Sciatic nerve (tissue), 2 donors: ENCODE data around the gene TPSD1. TPM values are rescaled to one million over a fixed set of nuclear protein-coding genes. Genes with fewer than 3 reads are reported as not detected.
A peak's percentile ranks its signal among the peaks of the same experiment; 100 is the strongest.

Experiments
- ATAC-seq: fragments of 200-7000 bp; cut with Tn5 transposase; one replicate; pipeline ENCODE4 v1.9.1; 2020; ENCODE audit warnings: mild to moderate bottlenecking, moderate library complexity
- DNase-seq: peaks from one replicate; pipeline ENCODE4 v3.0.0-alpha.2; 2020; ENCODE audit warnings: low spot score
- intact Hi-C: fragments of 100-400 bp; cut with DNase I; formaldehyde crosslinking; loops from one replicate; pipeline ENCODE4 v1.14.2; 2022
- total RNA-seq: library from RNA; stranded (reverse); fragmentation: NEBNext Ultra II Directional; extraction: Animal tissue kit (Norgen Biotek cat#: 25700); gene quantifications from one replicate; pipeline ENCODE4 v1.2.1, GENCODE V29; 2021
- donor health status: DM: no; HTN: no; CAD: no.
- donor health status: DM: no; HTN: no; CAD: no.

The TPSD1 gene
- total RNA-seq, 1 donor from 2014 or later, result 0.27 TPM

DNA sequence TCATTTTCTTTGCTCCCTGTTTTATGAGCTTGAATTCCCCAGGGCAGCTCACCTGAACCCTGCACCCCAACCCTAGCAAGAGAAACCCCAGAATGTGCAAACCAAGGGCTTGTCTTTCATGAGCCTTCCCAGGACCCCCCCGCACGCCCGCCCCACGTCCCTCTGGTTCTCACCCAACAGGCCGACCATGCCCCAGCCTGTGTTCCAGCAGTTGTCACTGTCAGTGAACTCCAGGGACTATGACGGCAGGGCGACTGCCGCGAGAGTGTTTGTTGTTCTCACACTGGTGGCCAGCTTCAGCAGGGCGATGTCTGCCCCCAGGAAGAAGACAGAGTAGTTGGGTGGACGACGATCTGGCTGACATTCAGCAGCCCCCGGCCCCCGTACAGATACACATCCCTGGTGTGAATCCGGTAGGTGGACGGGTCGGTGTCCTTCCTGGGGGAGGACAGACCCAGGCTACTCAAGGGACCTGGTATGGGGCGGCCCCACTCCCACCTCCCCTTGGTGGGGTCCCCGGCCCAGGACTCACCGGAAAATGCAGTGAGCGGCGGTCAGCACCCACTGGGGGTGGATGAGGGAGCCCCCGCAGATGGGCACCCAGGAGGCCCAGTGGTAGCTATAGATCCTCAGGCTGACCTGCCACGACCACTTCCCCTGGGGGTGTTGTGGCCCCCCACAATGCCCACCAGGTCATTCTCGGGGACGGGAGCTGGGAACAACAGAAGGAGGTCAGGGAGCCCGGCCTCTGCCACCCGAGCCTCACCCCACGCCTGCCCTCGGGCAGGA, 20.1 kb downstream of the TPSD1 start:
- intact Hi-C loops, result no loop called here
- DNase-seq, result no peak
- ATAC-seq, result no peak

GRCh38 chr16:1276580-1276878, 20.7 kb downstream of the TPSD1 start:
- no peak for ATAC-seq
- intact Hi-C loops, result no loop called here
- DNase-seq, result no peak

DNA sequence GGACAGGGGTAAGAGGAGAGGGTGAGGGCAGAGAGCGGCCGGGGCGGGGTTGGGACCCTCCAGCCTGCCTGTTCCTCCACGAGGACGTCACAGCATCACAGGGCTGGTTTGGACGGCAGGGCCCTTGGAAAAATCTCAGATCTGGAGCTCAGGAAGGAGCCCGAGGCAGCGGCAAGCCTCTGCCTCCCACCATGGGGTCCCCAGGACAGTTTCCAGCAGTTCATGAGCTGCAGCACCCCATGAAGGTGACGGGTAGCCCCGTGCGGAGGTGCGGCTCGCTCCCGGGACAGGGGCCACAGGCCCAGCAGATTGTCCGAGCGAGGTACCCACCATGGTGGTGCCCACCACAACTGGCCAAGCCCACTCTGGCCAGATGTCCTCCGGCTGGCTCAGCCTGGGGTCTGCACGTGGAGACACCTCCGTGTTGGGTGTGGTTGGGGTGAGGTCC, 21.3 kb downstream of the TPSD1 start:
- no peak for ATAC-seq
- DNase-seq, result no peak
- intact Hi-C loops, result no loop called here

DNA sequence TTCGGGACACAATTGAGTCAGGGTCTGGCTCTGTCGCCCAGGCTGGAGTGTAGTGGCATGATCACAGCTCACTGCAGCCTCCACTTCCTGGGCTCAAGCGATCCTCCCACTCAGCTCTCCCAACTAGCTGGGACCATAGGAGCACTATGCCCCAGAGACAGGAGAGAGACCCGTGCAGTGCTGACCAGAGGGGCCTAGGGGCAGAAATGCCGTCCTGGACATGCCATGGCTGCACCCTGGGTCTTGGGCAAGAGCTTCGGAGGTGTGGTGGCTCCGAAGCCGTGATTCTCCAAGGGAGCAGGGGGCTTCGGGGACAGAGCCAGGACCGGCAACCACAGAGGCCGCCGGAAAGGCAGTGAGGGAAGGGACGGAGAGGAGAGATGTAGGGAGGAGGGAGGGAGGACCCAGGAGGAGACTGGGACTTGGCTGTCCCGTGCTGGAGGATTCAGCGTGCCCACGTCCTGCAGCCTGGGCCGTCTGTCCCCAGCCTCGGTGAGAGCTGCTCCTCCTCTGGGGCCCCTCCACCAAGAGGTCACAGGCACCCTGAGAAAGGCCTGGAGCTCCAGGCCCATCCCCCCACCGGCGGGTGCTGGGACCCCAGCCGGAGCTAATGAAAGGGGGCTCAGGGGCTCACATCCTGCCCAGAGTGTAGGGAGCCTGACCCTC, 21.9 kb downstream of the TPSD1 start:
- ATAC-seq, result no peak
- DNase-seq, result no peak
- intact Hi-C loops, result no loop called here

DNA sequence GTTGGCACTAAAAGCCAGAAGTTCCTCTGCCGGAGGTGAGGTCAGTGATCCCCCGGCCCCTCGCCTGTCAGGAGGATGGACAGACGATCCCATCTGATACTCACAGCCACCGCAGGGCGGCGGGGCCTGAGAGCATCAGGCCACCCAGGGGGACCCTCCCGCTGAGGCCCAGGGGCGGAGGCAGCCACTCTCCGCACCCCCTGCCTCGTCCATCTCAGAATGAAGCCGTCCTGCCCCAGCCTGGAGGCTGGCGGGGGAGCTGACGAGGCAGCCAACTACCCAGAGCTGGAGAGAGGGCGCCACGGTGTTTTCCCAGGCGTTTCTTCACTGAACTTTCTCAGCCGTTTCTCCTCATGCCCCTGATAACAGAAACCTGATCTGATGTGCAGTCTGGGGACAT, 22.6 kb downstream of the TPSD1 start:
- intact Hi-C loops, result no loop called here

GRCh38 chr16:1279081-1279944, 23.4 kb downstream of the TPSD1 start:
- DNase-seq (no peak), ATAC-seq (no peak)
- intact Hi-C loops, result no loop called here

More for the DNA sequence above, 22.6 kb downstream of the TPSD1 start:
- ATAC-seq (no peak), DNase-seq (no peak)

DNA sequence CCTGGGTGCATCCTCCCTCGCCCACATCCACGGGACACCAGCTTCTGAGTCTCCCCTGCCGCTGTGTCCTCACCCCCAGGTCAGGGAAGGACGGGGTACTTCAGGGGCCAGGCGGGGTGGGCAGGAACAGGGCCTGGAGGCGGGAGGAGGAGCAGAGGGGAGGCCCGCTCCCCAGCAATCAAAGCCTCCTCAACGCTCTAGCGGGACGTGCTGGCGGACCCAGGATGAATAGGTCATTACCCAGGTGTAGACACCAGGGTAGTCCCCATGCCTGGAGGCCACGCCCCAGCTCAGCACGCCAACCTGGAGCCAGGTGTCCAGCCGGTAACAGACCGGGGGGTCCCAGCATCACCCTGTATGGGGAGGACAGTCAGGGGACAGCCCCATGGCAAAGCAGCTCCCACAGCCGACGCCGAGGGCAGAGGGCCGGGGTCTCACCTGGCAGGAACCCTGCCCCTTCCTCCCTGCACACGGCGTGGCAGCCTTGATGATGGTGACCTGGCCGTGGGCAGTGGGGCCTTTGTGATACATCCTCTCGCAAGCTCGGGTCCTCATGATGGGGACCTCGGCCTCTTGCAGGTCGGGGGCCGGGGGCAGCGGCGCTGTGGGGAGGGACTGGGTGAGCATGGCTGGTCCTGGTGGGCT, 24.2 kb downstream of the TPSD1 start:
- intact Hi-C loops, result no loop called here
- no peak for ATAC-seq

GRCh38 chr16:1280783-1281182, 24.9 kb downstream of the TPSD1 start:
- ATAC-seq (peak; percentile 60), DNase-seq (no peak)
- intact Hi-C loops, result no loop called here

More for the DNA sequence above, 24.2 kb downstream of the TPSD1 start:
- no peak for DNase-seq

DNA sequence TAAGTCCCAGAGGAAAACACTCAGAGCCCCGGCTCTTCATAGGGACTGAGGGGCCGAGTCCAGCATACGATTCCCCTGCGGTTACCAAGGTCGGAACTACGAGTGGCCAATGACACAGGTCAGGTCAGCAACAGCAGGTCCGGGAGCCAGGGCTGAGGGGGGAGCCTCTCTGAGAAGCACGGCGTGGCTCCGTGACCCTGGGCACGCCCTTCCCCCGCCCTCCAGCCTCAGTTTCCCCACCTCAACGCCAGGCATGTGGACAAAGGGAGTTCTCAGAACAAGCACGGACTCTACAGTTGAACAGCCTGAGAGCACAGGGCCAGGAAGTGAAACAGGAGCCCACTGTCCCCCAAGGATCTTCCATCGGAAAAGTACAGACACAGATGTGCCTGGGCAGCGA, 25.6 kb downstream of the TPSD1 start:
- intact Hi-C loops, result no loop called here
- ATAC-seq (no peak), DNase-seq (no peak)

GRCh38 chr16:1282324-1282973, 26.6 kb downstream of the TPSD1 start:
- ATAC-seq (peak; percentile 56), DNase-seq (no peak)
- intact Hi-C loops, result no loop called here

DNA sequence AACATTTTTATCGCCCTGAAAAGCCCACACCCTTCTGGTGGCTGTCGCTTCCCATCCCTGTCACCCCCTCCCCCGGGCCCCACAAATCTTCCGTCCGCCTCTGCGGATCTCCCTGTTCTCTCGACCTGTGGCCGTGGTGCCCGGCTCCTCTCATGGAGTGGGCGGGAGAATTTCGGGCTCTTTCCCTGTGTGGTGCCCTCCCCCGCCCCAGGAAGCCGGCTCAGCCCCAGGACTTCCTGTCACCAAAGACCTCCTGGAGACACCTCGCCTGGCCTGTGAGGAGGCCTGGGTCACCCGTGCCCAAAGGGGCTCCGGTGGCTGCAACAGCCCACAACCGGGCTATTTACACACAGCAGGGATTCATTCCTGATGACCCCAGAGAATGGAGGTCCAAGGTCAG, 27.4 kb downstream of the TPSD1 start:
- DNase-seq, result no peak
- ATAC-seq, result no peak
- intact Hi-C loops, result no loop called here

GRCh38 chr16:1283996-1284616, 28.2 kb downstream of the TPSD1 start:
- DNase-seq (no peak), ATAC-seq (no peak)
- intact Hi-C loops, result no loop called here

DNA sequence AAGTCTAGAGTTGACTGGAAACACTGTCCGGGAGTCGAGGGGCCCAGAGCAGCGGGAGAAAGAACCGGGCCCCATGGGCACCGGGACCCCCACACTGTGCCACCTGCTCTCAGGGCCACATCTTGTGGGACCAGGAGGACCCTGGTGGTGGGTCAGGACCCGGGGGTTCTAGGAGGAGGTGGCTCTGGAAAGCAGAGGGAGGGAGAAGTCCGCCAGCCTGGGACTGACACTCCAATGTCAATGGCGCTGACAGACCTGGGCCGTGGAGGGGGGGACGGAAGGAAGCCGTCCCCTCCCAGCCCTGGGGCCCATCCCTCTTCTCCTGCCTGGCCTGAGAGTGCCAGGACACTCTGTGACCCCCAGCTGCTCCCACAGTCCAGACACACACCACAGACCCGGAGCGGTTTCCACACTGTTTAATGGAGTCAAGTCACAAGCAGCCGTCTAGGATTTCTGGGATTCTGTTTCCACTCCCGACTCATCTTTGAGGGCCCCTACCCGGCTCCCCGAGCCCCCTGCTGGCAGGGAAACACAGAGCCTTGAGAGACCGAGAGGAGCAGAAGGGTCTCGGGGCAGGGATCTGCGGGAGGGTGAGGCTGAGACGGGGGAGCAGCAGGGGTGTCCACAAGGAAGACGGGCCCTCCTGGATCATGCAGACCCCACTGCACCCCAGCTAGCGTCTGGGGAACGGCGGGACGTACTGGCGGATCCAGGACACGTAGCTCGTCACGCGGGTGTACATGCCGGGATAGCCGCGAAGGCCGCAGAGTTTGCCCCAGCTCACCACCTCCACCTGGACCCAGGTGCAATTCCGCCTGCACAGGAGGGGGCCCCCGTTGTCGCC, 30.0 kb downstream of the TPSD1 start:
- ATAC-seq (no peak), DNase-seq (no peak)
- intact Hi-C loops, result no loop called here

- DNase-seq (no peak), ATAC-seq (no peak)
- intact Hi-C loops, result no loop called here
Measured at GRCh38 chr16:1286513-1287094, 30.7 kb downstream of the TPSD1 start.

- intact Hi-C loops, result no loop called here
- DNase-seq, result no peak
- ATAC-seq, result peak; percentile 8
Measured at GRCh38 chr16:1287982-1288670, 32.3 kb downstream of the TPSD1 start.

GRCh38 chr16:1288813-1289476, 33.1 kb downstream of the TPSD1 start:
- DNase-seq (no peak), ATAC-seq (no peak)
- intact Hi-C loops, result no loop called here
